NCI-H2029 treated with DMSO at 0.1 percent for 48 hours (cell line): ENCODE results near the gene PROC.

Experiments used
- DNase-seq: peaks from one replicate; lab custom pipeline; 2025; lab: John Stamatoyannopoulos, UW

Gene PROC

DNA sequence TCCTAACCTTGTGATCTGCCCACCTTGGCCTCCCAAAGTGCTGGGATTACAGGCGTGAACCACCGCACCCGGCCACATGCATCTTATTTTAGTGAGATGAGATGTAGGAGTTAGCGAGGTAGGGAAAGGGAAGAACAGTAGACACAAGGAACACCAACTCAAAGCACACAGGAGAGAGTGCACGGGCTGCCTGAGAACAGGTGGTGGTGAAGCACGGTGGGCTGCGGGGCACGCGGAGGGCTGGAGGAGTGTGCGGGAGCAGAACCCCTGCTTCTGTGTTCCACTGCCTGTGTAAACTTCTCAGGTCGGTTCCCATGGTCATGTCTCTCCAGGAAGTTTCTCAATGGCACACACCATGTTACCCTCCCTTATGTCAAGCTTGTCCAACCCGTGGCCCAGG lies 38.7 kb downstream of the PROC start:
- no peak for DNase-seq

DNA sequence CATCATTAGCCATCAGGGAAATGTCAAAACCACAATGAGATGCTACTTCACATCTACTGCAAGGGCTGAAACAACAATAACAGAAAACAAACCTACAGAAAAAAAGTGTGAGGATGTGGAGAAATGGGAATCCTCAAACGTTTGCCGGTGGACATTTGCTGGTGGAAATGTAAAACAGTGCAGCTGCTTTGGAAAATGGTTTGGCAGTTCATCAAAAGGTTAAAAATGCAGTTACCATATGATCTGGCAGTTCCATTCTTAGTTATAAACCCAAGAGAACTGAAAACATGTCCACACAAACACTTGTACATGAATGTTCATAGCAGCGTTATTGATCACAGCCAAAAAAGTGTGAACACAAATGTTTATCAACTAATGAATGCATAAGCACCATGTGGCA lies 44.2 kb downstream of the PROC start:
- no peak for DNase-seq

DNA sequence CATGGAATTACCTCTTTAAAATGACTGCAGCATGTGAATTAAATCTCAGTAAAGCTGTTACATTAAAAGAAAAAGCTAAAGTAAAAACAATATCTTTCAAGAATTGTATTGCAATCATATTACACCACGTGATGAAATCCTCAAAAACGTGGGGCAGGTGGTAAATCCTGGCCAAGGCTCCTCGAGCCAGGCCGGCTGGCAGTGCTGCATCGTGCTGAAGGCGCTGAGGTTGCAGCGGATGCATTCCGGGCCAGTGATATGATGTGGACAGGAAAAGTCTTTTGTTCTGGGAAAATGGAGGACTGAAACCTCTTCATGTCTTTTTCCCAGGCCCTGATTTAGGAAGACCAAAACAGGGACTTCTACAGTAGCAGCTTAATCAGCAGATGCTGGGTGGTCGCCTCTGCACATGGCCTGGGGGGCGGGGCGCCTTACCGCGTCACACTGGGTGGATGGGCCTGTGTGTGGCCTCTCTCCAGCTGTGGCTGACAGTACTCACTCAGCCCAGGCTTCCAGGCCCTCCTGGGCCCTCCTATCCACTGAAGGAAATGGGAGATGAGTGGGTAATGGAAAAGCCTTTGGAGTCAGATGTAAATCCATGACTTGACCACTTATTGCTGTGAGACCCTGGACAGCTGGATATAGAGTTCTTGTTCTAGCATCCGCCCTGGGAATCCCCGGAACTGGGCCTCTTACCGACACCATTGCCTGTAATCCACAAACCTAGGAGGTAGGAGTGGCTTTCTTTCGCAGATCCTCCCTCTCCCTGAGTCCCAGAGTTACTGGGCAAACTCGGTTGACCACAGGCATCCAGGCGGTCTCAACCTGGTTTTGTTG lies 45.1 kb downstream of the PROC start:
- no peak for DNase-seq

DNA sequence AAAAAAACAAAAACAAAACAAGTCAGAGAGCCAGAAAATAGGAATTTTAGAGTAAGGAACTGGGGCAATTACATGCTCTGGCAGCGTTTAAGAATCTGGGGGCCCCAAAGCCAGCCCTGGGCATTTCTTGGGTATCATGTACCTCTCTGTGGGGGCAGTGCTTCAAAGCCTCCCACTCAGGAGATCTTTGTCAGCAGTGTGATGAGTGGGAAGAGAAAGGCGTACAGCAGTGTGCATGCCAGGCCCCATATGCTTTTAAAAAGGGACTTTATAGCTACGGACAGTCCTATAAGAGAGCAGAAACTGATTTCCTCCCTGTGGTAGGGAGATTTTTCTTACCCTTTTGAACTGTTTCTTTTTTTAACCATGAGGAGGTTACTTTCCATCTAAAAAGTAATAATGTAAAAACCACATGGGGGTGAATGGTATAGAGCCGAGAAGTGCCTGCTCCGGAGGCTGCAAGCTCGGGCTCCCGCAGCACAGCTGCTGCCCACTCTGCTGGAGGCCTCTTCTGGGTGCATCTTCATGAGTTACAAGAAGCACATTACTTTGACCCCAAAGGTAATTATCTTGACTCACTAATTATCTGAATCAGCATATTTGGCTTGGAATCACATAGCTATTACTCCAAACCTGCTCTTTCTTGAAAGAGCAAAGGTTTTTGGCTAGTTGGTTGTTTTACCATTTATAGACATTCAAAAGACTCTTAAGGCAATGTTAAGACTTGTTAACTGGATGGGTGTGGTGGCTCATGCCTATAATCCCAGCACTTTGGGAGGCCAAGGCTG lies 46.4 kb downstream of the PROC start:
- no peak for DNase-seq

DNA sequence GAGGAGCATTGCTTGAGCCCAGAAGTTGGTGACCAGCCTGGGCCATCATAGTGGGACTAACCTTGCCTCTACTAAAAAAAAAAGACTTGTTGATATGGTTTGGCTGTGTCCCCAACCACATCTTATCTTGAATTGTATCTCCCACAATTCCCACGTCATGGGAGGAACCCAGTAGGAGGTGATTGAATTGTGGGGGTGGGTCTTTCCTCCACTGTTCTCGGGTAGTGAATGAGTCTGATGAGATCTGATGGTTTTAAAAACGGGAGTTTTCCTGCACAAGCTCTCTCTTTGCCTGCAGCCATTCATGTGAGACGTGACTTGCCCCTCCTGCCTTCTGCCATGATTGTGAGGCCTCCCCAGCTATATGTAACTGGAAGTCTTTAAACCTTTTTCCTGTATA lies 47.0 kb downstream of the PROC start:
- no peak for DNase-seq

DNA sequence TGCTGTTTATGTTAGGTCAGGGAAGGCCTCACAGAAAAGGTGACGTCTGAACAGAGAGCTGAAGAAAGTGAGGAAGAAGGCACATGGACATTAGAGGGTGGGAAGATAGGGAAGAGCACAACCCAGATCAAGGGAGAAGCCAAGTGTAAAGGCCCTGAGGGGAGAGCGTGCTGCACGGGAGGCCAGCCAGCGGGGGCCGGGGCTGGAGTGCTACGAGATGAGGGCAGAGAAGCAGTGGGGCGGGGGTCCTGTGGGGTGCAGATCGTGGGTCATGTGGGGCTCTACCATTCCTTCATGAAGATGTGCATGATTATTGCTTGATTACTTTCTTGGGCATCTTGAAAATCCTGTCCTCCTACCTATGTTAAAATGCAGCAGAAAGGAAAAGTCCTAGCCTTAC lies 50.8 kb downstream of the PROC start:
- no peak for DNase-seq

DNA sequence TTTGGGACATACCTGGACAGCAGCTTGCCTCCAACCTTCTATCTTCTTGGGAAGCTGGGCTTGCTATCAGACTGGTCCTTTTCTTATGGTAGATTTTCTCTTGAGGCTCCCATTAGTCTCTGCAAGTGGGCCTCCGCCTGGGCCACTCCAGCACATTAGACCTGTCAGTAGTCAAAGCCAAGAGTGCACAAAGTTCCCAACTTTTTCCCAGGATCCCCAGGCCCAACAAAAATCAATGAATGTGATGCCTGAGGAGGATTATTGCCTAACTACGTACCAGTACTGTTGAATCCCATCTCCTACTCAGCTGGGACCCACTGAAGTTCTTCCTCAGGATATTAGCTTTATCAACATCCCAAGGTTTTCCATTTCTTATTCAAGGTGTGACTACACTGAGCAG lies 51.7 kb downstream of the PROC start:
- DNase-seq: no peak

DNA sequence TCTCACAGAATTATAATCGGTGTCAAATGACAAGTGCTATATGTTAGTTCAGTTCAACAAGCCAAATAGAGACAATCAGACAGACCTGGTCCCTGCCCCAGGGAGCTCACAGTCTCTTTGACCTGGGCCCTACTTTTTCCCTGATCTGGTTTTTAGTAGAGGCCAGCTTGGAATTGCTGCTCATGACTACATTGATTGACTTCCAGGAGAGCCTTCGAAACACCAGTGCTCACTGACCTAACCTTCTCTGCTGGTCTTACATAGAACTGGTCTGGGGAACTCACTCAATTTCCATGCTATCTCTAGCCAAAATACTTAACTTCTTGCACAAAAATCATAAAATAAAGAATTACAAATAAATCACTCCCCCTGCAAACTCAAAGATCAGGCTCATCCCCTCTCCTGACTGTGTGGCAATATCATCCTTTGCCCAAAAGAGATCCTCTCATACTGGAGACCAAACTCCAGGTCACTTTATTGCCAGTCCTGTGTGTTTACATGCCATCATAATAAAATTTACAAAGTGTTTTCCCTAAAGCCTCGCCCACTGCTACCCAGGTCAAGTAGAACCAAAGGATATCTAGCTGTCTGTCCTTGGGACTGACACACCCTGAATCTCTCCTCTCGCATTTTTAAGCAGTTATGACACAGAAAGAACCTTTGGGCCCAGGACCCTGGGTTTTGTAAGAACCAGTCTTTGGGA lies 53.2 kb downstream of the PROC start:
- no peak for DNase-seq

DNA sequence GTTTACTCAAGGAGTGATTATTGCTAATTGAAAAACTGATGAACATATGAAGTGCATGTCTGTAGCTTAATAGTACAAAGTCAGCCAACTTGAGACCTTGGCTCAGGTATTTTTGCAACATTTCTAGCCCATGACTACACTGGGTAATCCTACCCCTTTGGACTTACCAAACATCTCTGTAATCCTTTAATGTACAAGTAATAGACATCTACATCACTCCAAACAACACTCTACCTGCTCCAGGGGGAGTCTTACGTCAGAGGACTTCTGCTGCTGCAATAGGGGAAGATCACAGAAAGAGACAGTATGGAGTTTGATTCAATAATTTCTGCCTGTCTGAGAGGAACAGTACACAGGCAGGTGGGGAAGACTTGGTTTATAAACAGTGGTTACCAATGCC lies 54.0 kb downstream of the PROC start:
- no peak for DNase-seq

DNA sequence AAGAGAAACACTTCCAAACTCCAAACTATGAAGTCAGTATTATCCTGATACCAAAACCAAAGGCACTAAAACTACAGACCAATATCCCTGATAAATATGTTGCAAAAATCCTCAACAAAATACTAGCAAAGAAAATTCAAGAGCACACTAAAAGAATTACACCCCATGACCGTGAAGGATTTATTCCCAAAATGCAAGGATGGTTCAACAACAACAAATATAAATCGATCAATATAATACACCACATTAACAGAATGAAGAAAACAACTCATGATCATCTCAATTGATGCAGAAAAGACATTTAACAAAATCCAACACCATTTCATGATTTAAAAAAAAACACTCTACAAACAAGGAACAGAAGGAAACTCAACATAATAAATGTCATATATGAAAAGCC lies 57.6 kb downstream of the PROC start:
- DNase-seq: no peak
